Immature natural killer cell (primary cell): ENCODE measurements around the gene GRM8. TPM values are rescaled to one million over a fixed set of nuclear protein-coding genes. Genes with fewer than 3 reads are reported as not detected.

Experiments
- DNase-seq, 3 donors: peaks; one replicate each; pipeline ENCODE4 v3.0.0; 2022; ENCODE audit warnings: mixed read lengths in 1 of 3
- H3K27ac Mint-ChIP-seq, 6 donors: one replicate each; pipeline ENCODE4 v1.8.0; 2020; ENCODE audit warnings: mixed read lengths in 6 of 6, mild to moderate bottlenecking in 5 of 6, inconsistent platforms in 4 of 6, moderate library complexity in 3 of 6
- H3K27me3 Mint-ChIP-seq, 3 donors: one replicate each; pipeline ENCODE4 v1.8.0; 2020 to 2021; ENCODE audit warnings: low read depth in 3 of 3, mild to moderate bottlenecking in 3 of 3, mixed read lengths in 3 of 3, moderate library complexity in 3 of 3, inconsistent platforms in 1 of 3
- H3K36me3 Mint-ChIP-seq, 3 donors: one replicate each; pipeline ENCODE4 v1.8.0; 2020; ENCODE audit warnings: mixed read lengths in 3 of 3, inconsistent platforms in 2 of 3, mild to moderate bottlenecking in 2 of 3
- H3K4me1 Mint-ChIP-seq, 2 donors: one replicate each; pipeline ENCODE4 v1.8.0; 2020; ENCODE audit warnings: inconsistent platforms in 2 of 2, mild to moderate bottlenecking in 2 of 2, mixed read lengths in 2 of 2, moderate library complexity in 1 of 2
- H3K4me3 Mint-ChIP-seq, 5 donors: one replicate each; pipeline ENCODE4 v1.8.0; 2020; ENCODE audit warnings: mild to moderate bottlenecking in 5 of 5, mixed read lengths in 5 of 5, inconsistent platforms in 3 of 5, moderate library complexity in 3 of 5
- H3K9me3 Mint-ChIP-seq, 6 donors: one replicate each; pipeline ENCODE4 v1.8.0; 2020; ENCODE audit warnings: mild to moderate bottlenecking in 6 of 6, mixed read lengths in 6 of 6, inconsistent platforms in 4 of 6, moderate library complexity in 3 of 6
- polyA plus RNA-seq, 3 donors: library from polyadenylated mRNA; unstranded; fragments of 300-500 nt; fragmentation: Illumina TruSeq; gene quantifications; one replicate each; pipeline ENCODE4 v1.2.3, GENCODE V29; 2021

The GRM8 gene
- polyA plus RNA-seq, 3 donors from 2014 or later = not detected

DNA sequence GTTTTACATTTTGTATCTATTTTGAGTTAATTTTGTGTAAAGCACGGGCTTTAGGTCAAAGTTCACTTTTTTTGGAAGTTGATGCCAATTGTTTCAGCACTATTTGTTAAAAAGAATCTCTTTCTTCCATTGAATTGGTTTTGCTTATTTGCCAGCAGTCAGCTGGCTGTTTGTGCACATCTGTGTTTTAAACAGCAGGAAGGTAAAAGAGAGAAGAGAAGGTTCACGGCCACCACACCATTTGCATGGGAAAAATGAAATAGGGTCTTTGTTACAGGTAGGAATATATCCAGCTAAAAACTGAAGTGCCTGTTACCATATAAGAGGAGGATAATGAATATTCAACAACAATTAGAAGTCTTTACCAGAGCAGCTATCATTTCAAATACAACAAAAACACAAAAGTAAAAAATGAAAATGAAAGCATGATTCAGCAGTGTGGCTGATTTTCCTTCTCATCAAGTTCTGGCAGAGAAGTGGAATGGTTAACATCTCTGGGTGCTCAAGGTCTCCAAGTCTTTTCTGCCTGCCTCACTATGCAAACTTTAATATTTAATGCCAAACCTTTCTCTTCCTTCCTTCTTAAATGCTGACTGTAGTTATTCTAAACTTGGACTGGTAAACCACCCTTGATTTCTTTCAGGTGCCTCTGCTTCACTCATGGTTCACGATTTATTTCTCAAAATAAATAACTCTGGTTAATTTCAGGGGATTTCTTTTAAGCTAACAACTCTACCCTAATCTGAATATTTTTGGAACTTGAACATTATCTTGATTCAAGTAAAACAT, 841.5 kb downstream of the GRM8 start:
- Mint-ChIP-seq H3K27ac (no peak overlapping the region), H3K9me3 (peaks cover 2 to 15% (median 7%) of the 10 kb centered on the region in 6 donors), H3K4me3 (no peak overlapping the region), H3K4me1 (no peaks in the 10 kb centered on the region), H3K36me3 (no peaks in the 10 kb centered on the region), H3K27me3 (peaks cover 0 to 2% (median 1%) of the 10 kb centered on the region in 3 donors)
- no peak for DNase-seq

DNA sequence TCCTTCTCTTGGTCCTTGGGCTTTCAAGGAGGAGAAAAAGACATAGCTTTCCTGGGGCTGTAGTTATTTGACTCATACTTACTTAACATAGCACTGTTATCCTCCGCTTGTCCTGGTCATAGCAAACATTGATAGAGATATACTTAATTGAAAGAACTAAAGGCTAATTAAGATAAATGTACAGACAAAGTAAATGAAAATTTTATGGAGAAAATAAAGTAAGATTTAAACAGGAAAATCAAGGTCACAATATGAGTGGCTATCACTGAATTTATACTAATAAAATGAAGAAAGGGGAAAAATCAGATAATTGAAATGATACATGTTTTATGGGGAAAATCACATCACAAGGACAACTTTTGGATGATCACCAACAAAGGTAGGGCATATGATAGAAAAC, 849.7 kb downstream of the GRM8 start:
- no peak overlapping the region for H3K27ac Mint-ChIP-seq
- no peak for DNase-seq
- no peak overlapping the region for H3K4me3 Mint-ChIP-seq
- H3K27me3 Mint-ChIP-seq = no peaks in the 10 kb centered on the region
- peaks cover 2 to 35% (median 15%) of the 10 kb centered on the region in 6 donors for H3K9me3 Mint-ChIP-seq
- no peaks in the 10 kb centered on the region for H3K4me1 Mint-ChIP-seq
- no peaks in the 10 kb centered on the region for H3K36me3 Mint-ChIP-seq

DNA sequence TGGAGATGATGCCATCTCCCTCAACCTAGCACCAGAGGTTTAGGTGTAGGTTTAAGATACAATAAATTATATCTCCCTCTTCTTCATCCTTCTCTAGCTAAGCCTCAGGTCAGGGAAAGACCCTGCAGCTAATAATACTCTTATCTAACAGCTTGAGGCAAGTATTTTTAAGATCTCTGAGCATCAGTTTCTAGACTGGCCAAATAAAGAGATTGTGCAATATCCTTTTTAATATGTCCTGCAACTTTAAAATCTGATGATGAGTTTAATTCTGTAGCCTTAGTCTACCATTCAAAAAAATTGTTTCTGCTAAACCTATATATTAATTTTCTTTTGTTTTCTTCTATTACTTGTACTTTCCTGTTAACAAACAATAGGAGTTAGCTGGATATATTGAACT, 850.8 kb downstream of the GRM8 start:
- Mint-ChIP-seq H3K4me3 (no peak overlapping the region), H3K27ac (no peak overlapping the region), H3K9me3 (peaks cover 4 to 39% (median 17%) of the 10 kb centered on the region in 6 donors), H3K4me1 (no peaks in the 10 kb centered on the region), H3K36me3 (peaks cover 0 to 3% (median 0%) of the 10 kb centered on the region in 3 donors), H3K27me3 (no peaks in the 10 kb centered on the region)
- DNase-seq = no peak

DNA sequence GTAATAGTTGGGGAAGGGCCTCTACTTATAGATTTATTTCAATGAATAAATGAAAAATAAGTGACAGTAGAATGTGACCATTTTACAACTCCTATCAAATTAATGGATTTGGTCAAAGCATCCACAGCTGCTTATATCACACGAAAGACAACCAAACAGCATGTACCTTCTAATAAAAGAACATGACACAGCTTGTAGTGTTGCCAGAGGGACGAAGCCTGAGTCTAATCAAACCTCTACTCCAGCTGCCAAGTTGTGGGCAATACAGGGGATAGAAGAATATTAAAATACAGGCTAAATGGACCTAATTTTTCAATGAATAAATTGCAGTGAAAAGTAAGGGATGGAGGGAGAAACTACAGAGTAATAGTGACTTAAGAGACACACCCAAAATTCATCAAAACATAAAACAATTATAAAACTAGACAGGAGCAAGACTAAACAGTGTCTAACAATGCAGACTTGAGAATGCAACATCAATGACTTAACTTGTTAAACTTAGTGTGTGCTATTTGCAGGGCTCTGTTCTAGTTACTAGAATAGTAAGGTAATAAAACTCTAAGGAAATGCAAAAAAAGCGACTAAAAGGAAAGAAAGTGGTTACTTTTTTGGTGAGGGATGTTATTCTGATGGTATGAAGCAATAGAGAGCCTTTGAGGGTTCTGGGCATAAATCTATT, 853.8 kb downstream of the GRM8 start:
- peaks cover 0 to 4% (median 0%) of the 10 kb centered on the region in 3 donors for H3K36me3 Mint-ChIP-seq

DNA sequence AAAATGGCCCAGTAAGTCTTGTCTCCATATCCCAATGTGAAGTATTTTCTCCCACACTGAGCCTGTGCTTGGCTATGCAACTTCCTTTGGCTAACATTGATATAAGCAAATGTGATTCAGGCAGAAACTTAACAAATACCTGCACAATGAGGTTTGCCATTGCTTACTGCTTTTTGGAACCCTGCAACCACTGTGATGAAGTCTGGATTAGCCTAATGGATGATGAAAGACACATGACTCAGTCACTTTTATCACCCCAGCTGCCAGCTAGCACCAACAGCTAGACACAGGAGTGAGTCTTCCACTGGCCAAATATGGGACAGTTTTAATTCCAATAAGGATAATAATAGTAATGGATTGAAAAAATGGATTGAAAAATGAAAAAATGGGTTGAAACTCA, 854.5 kb downstream of the GRM8 start:
- H3K9me3 Mint-ChIP-seq = peaks cover 9 to 43% (median 23%) of the 10 kb centered on the region in 6 donors
- no peak for DNase-seq
- peaks cover 0 to 4% (median 0%) of the 10 kb centered on the region in 3 donors for H3K36me3 Mint-ChIP-seq
- H3K27me3 Mint-ChIP-seq = no peaks in the 10 kb centered on the region
- no peaks in the 10 kb centered on the region for H3K4me1 Mint-ChIP-seq
- H3K27ac Mint-ChIP-seq = no peak overlapping the region
- H3K4me3 Mint-ChIP-seq = no peak overlapping the region

More for the DNA sequence above, 853.8 kb downstream of the GRM8 start:
- no peak overlapping the region for H3K27ac Mint-ChIP-seq
- DNase-seq = no peak
- no peaks in the 10 kb centered on the region for H3K27me3 Mint-ChIP-seq
- no peaks in the 10 kb centered on the region for H3K4me1 Mint-ChIP-seq
- no peak overlapping the region for H3K4me3 Mint-ChIP-seq
- peaks cover 7 to 41% (median 23%) of the 10 kb centered on the region in 6 donors for H3K9me3 Mint-ChIP-seq

DNA sequence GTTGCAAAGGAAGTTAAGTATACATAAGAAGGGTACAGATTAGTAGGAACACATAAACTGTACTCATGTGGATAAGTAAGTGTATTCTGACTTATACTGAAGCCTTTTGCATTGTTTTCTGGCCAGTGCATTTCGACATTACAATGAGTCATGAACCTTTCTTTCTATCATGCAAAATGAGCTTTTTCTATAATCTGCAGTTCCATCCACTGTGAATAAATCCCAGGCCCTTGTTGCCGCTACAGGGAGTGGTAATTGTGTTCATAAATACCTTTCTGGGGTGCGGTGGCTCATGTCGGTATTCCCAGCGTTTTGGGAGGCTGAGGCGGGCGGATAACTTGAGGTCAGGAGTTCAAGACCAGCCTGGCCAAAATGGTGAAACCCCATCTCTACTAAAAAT, 858.3 kb downstream of the GRM8 start:
- no peak for DNase-seq
- peaks cover 0 to 11% (median 3%) of the 10 kb centered on the region in 3 donors for H3K36me3 Mint-ChIP-seq
- no peak overlapping the region for H3K4me3 Mint-ChIP-seq
- H3K27ac Mint-ChIP-seq = no peak overlapping the region
- H3K9me3 Mint-ChIP-seq = peaks cover 22 to 45% (median 32%) of the 10 kb centered on the region in 6 donors
- H3K27me3 Mint-ChIP-seq = no peaks in the 10 kb centered on the region
- no peaks in the 10 kb centered on the region for H3K4me1 Mint-ChIP-seq

Other genes with a start within 250 kb of the GRM8 start
- 10 to 100 TPM; 32.6 to 67.8 (median 33.4) TPM for gene ZNF800, start 139.8 kb upstream of the GRM8 start, polyA plus RNA-seq